HepG2 (cell line): ENCODE data around the gene IFIT1B. TPM values are rescaled to one million over a fixed set of nuclear protein-coding genes. Genes with fewer than 3 reads are reported as not detected.

Experiments used
- CAMTA2 ChIP-seq: sonication (generic); formaldehyde crosslinking; IDR thresholded peaks from 2 replicates; pipeline ENCODE4 v1.4.0; 2020; ENCODE audit warnings: mild to moderate bottlenecking, missing genetic modification reagents, borderline replicate concordance
- CENPT ChIP-seq: sonication (generic); formaldehyde crosslinking; IDR thresholded peaks from 2 replicates; pipeline ENCODE4 v1.8.0; 2022; ENCODE audit warnings: low read depth, mild to moderate bottlenecking, moderate library complexity, missing genetic modification reagents
- DR1 ChIP-seq: sonication (generic); formaldehyde crosslinking; IDR thresholded peaks from 2 replicates; pipeline ENCODE4 v1.8.0; 2021; ENCODE audit warnings: mild to moderate bottlenecking, missing genetic modification reagents, inconsistent platforms
- GRHL1 ChIP-seq: sonication (generic); formaldehyde crosslinking; conservative IDR thresholded peaks from 2 replicates; pipeline ENCODE4 v1.8.0; 2022; ENCODE audit warnings: missing genetic modification reagents
- IKZF1 ChIP-seq: fragments of 450-650 bp; IDR thresholded peaks from 2 replicates; pipeline ENCODE4 v1.7.1; 2016
- KAT7 ChIP-seq: IDR thresholded peaks from 2 replicates; pipeline ENCODE4 v1.6.1; 2018; ENCODE audit warnings: borderline replicate concordance, missing compliant biosample characterization
- KDM6A ChIP-seq: IDR thresholded peaks from 2 replicates; pipeline ENCODE4 v1.6.1; 2016; ENCODE audit warnings: low read depth
- LCORL ChIP-seq, 2 experiments: fragments of 450-650 bp in 1 of 2; sonication (generic) in 1 of 2; formaldehyde crosslinking in 1 of 2; IDR thresholded peaks; 2 replicates each; pipeline versions ENCODE4 v1.5.0 to v1.6.1; 2017 to 2020; ENCODE audit warnings: antibody characterized with exemption in 1 of 2, missing genetic modification reagents in 1 of 2
- MED13 ChIP-seq: sonication (generic); formaldehyde crosslinking; IDR thresholded peaks from 2 replicates; pipeline ENCODE4 v1.5.0; 2020; ENCODE audit warnings: missing genetic modification reagents
- MEF2D ChIP-seq: sonication (generic); formaldehyde crosslinking; IDR thresholded peaks from 2 replicates; pipeline ENCODE4 v1.5.1; 2020; ENCODE audit warnings: mild to moderate bottlenecking, missing genetic modification reagents
- MTA3 ChIP-seq: sonication (generic); formaldehyde crosslinking; IDR thresholded peaks from 2 replicates; pipeline ENCODE4 v1.4.0; 2020; ENCODE audit warnings: missing genetic modification reagents
- NKX3-1 ChIP-seq: sonication (generic); formaldehyde crosslinking; IDR thresholded peaks from 2 replicates; pipeline ENCODE4 v1.5.0; 2020; ENCODE audit warnings: missing genetic modification reagents
- NR2F1 ChIP-seq, 2 experiments: fragments of 450-650 bp in 1 of 2; formaldehyde crosslinking in 1 of 2; IDR thresholded peaks; 2 replicates each; pipeline versions ENCODE4 v1.5.0 to v1.6.1; 2016 to 2020; ENCODE audit warnings: mild to moderate bottlenecking in 1 of 2, missing compliant biosample characterization in 1 of 2, missing genetic modification reagents in 1 of 2, moderate library complexity in 1 of 2
- PAF1 ChIP-seq: IDR thresholded peaks from 2 replicates; pipeline ENCODE4 v1.6.1; 2016; ENCODE audit warnings: missing genetic modification reagents, missing compliant biosample characterization
- RBM39 ChIP-seq: fragments of 200-400 bp; formaldehyde crosslinking; IDR thresholded peaks from one replicate; pipeline ENCODE4 v1.6.1; 2018; ENCODE audit warnings: antibody characterized with exemption, mild to moderate bottlenecking, low read depth, low read length; ENCODE audit not compliant: poor library complexity, severe bottlenecking
- RFX1 ChIP-seq: fragments of 450-650 bp; IDR thresholded peaks from 2 replicates; pipeline ENCODE4 v1.6.1; 2017
- SAFB2 ChIP-seq: sonication (generic); formaldehyde crosslinking; IDR thresholded peaks from 2 replicates; pipeline ENCODE4 v1.5.1; 2020; ENCODE audit warnings: missing genetic modification reagents, low read depth, mild to moderate bottlenecking, borderline replicate concordance
- TCF7 ChIP-seq: sonication (generic); IDR thresholded peaks from 2 replicates; pipeline ENCODE4 v1.6.1; 2016; ENCODE audit warnings: antibody characterized with exemption, low read depth
- TOE1 ChIP-seq: sonication (generic); formaldehyde crosslinking; IDR thresholded peaks from 2 replicates; pipeline ENCODE4 v1.4.0; 2020; ENCODE audit warnings: mild to moderate bottlenecking, missing genetic modification reagents
- YEATS4 ChIP-seq: sonication (generic); formaldehyde crosslinking; IDR thresholded peaks from 2 replicates; pipeline ENCODE4 v1.4.0; 2020; ENCODE audit warnings: missing genetic modification reagents, borderline replicate concordance
- ZNF235 ChIP-seq: sonication (generic); formaldehyde crosslinking; IDR thresholded peaks from 2 replicates; pipeline ENCODE4 v1.8.1; 2023; ENCODE audit warnings: mild to moderate bottlenecking, missing genetic modification reagents, borderline replicate concordance
- ZNF333 ChIP-seq: sonication (generic); formaldehyde crosslinking; IDR thresholded peaks from 2 replicates; pipeline ENCODE4 v1.4.0; 2020; ENCODE audit warnings: mild to moderate bottlenecking, missing genetic modification reagents, borderline replicate concordance
- ZNF335 ChIP-seq: sonication (generic); formaldehyde crosslinking; IDR thresholded peaks from 2 replicates; pipeline ENCODE4 v1.4.0; 2020; ENCODE audit warnings: missing genetic modification reagents
- ZNF350 ChIP-seq: sonication (generic); formaldehyde crosslinking; IDR thresholded peaks from 2 replicates; pipeline ENCODE4 v1.4.0; 2020; ENCODE audit warnings: mild to moderate bottlenecking, low read depth, missing genetic modification reagents, borderline replicate concordance
- ZNF776 ChIP-seq: sonication (generic); formaldehyde crosslinking; IDR thresholded peaks from 2 replicates; pipeline ENCODE4 v1.4.0; 2020; ENCODE audit warnings: mild to moderate bottlenecking, missing genetic modification reagents
- polyA plus RNA-seq, 8 experiments: library from polyadenylated mRNA; depleted of rRNA in 3 of 8; stranded (reverse) in 7 of 8; unstranded in 1 of 8; fragments of >200 nt; fragmentation: Illumina TruSeq in 4 of 8; extraction: Trizol in 4 of 8; gene quantifications; 2 replicates each; pipeline versions ENCODE4 v1.2.1 to v1.2.3, GENCODE V29; 2011 to 2016; ENCODE audit warnings: low read depth in 4 of 8, missing spikeins in 1 of 8, mixed read lengths in 1 of 8; ENCODE audit not compliant: insufficient read depth in 1 of 8
- total RNA-seq, 5 experiments: library from RNA; depleted of rRNA; stranded (reverse); fragments of >200 nt; fragmentation: Illumina TruSeq; extraction: Trizol; gene quantifications; 2 replicates each; pipeline ENCODE4 v1.2.3, GENCODE V29; 2016; ENCODE audit warnings: low read depth in 1 of 5
- TF ChIP-seq, protein P1 (sequence below): sonication (generic); formaldehyde crosslinking; IDR thresholded peaks from 2 replicates; pipeline ENCODE4 v1.5.0; 2020; ENCODE audit warnings: missing genetic modification reagents
- TF ChIP-seq, protein P2 (sequence below): sonication (generic); formaldehyde crosslinking; IDR thresholded peaks from 2 replicates; pipeline ENCODE4 v1.4.0; 2020; ENCODE audit warnings: missing genetic modification reagents

IFIT1B gene
- total and polyA plus RNA-seq, 2 of the 13 experiments (the other 11 are each of a cell fraction or from before 2014, with no cell fraction given), result not detected

- no peak for TF ChIP-seq NKX3-1
- no peak for TF ChIP-seq ZNF776 (CRISPR knock-in tag)
- no peak for TF ChIP-seq IKZF1
- TF ChIP-seq RFX1, result no peak
- no peak for TF ChIP-seq ZNF333 (CRISPR knock-in tag)
- peak; percentile 73 for TF ChIP-seq KDM6A (CRISPR knock-in tag)
- TF ChIP-seq RBM39, result no peak
- peak in 1 of 2 experiments; percentile 80; a peak in 3 of 4 replicates for TF ChIP-seq NR2F1 (CRISPR knock-in tag; IDR thresholded peaks at IDR 0.05)
- no peak for TF ChIP-seq MEF2D (CRISPR knock-in tag)
- no peak for TF ChIP-seq DR1 (CRISPR knock-in tag)
- no peak for TF ChIP-seq CAMTA2 (CRISPR knock-in tag)
- TF ChIP-seq CENPT (CRISPR knock-in tag), result no peak
- no peak for TF ChIP-seq SAFB2 (CRISPR knock-in tag)
- no peak for TF ChIP-seq MTA3 (CRISPR knock-in tag)
- no peak for TF ChIP-seq GRHL1 (CRISPR knock-in tag)
- TF ChIP-seq MED13 (CRISPR knock-in tag), result no peak
- TF ChIP-seq, protein P1, sequence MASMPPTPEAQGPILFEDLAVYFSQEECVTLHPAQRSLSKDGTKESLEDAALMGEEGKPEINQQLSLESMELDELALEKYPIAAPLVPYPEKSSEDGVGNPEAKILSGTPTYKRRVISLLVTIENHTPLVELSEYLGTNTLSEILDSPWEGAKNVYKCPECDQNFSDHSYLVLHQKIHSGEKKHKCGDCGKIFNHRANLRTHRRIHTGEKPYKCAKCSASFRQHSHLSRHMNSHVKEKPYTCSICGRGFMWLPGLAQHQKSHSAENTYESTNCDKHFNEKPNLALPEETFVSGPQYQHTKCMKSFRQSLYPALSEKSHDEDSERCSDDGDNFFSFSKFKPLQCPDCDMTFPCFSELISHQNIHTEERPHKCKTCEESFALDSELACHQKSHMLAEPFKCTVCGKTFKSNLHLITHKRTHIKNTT, result no peak
- TF ChIP-seq TCF7, result no peak
- TF ChIP-seq LCORL (IDR thresholded peaks at IDR 0.05), result no peak
- TF ChIP-seq LCORL (CRISPR knock-in tag; IDR thresholded peaks at IDR 0.05), result no peak
- no peak for TF ChIP-seq ZNF235
- TF ChIP-seq, protein P2, sequence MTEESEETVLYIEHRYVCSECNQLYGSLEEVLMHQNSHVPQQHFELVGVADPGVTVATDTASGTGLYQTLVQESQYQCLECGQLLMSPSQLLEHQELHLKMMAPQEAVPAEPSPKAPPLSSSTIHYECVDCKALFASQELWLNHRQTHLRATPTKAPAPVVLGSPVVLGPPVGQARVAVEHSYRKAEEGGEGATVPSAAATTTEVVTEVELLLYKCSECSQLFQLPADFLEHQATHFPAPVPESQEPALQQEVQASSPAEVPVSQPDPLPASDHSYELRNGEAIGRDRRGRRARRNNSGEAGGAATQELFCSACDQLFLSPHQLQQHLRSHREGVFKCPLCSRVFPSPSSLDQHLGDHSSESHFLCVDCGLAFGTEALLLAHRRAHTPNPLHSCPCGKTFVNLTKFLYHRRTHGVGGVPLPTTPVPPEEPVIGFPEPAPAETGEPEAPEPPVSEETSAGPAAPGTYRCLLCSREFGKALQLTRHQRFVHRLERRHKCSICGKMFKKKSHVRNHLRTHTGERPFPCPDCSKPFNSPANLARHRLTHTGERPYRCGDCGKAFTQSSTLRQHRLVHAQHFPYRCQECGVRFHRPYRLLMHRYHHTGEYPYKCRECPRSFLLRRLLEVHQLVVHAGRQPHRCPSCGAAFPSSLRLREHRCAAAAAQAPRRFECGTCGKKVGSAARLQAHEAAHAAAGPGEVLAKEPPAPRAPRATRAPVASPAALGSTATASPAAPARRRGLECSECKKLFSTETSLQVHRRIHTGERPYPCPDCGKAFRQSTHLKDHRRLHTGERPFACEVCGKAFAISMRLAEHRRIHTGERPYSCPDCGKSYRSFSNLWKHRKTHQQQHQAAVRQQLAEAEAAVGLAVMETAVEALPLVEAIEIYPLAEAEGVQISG (CRISPR knock-in tag), result 0 out of 2 replicates have a peak, but pooled peaks have one; percentile 18
- no peak for TF ChIP-seq PAF1 (CRISPR knock-in tag)
- peak; percentile 57; the same call in 1 of the 2 replicates for TF ChIP-seq YEATS4 (CRISPR knock-in tag)
- TF ChIP-seq KAT7 (CRISPR knock-in tag), result no peak
- TF ChIP-seq TOE1 (CRISPR knock-in tag), result no peak
- no peak for TF ChIP-seq ZNF335 (CRISPR knock-in tag)
- no peak for TF ChIP-seq ZNF350 (CRISPR knock-in tag)
Measured at GRCh38 chr10:89332123-89332633, 45.7 kb upstream of the IFIT1B start (continued).
